Esophagus squamous epithelium (tissue), 5 donors: ENCODE data around the gene C1orf174. TPM values are rescaled to one million over a fixed set of nuclear protein-coding genes. Genes with fewer than 3 reads are reported as not detected.

Experiments used
- DNase-seq: peaks from one replicate; lab custom pipeline; 2025; lab: John Stamatoyannopoulos, UW
- H3K27ac ChIP-seq, 4 donors: fragments of 200-600 bp; sonication (generic); one replicate each; pipeline ENCODE4 v1.5.1; 2016 to 2019; ENCODE audit warnings: mild to moderate bottlenecking in 1 of 4
- H3K27me3 ChIP-seq, 4 donors: fragments of 200-600 bp; sonication (generic); 1 replicate in 3 of 4; 2 replicates in 1 of 4; pipeline versions ENCODE4 v1.5.1 to v1.6.0; 2017 to 2021; ENCODE audit warnings: antibody characterized with exemption in 1 of 4
- H3K36me3 ChIP-seq, 3 donors: fragments of 200-600 bp; sonication (generic); one replicate each; pipeline ENCODE4 v1.5.1; 2016 to 2019
- H3K4me1 ChIP-seq, 3 donors: fragments of 200-600 bp; sonication (generic); one replicate each; pipeline ENCODE4 v1.5.1; 2017 to 2019
- H3K4me3 ChIP-seq, 4 donors: fragments of 200-600 bp; sonication (generic); 1 replicate in 3 of 4; 2 replicates in 1 of 4; pipeline ENCODE4 v1.5.1; 2016 to 2019; ENCODE audit warnings: mild to moderate bottlenecking in 2 of 4, moderate library complexity in 1 of 4
- H3K9me3 ChIP-seq, 3 donors: fragments of 200-600 bp; sonication (generic); one replicate each; pipeline ENCODE4 v1.5.1; 2016 to 2019
- POLR2A ChIP-seq, 4 donors: fragments of 450-650 bp; IDR thresholded peaks; one replicate each; pipeline ENCODE4 v1.6.1; 2017; ENCODE audit warnings: antibody characterized with exemption in 4 of 4, mild to moderate bottlenecking in 4 of 4, moderate library complexity in 3 of 4
- WGBS, 2 donors: methylation state at CpG; one replicate each; pipeline ENCODE4 v1.1.5; 2018; 5-methylcytosine and 5-hydroxymethylcytosine counted together
- intact Hi-C: fragments of 100-400 bp; cut with DNase I; formaldehyde crosslinking; loops from one replicate; pipeline ENCODE4 v1.15.0; 2022
- total RNA-seq, 4 donors: library from RNA; depleted of rRNA; stranded (reverse); fragments of >200 nt; gene quantifications; one replicate each; pipeline ENCODE4 v1.1.0, GENCODE V29; 2016
- TF ChIP-seq, protein P1 (sequence below), 6 experiments: fragments of 450-650 bp in 4 of 6; fragments of 200-600 bp in 2 of 6; sonication (generic) in 2 of 6; IDR thresholded peaks; one replicate each; pipeline ENCODE4 v1.5.1; 2016 to 2019; ENCODE audit warnings: antibody characterized with exemption in 6 of 6, mild to moderate bottlenecking in 4 of 6, moderate library complexity in 4 of 6
- donor health status: DM: yes; HTN: yes; CAD: no.

C1orf174 gene
- total RNA-seq, 4 donors from 2014 or later, result 14.1 to 25.4 (median 23.9) TPM

DNA sequence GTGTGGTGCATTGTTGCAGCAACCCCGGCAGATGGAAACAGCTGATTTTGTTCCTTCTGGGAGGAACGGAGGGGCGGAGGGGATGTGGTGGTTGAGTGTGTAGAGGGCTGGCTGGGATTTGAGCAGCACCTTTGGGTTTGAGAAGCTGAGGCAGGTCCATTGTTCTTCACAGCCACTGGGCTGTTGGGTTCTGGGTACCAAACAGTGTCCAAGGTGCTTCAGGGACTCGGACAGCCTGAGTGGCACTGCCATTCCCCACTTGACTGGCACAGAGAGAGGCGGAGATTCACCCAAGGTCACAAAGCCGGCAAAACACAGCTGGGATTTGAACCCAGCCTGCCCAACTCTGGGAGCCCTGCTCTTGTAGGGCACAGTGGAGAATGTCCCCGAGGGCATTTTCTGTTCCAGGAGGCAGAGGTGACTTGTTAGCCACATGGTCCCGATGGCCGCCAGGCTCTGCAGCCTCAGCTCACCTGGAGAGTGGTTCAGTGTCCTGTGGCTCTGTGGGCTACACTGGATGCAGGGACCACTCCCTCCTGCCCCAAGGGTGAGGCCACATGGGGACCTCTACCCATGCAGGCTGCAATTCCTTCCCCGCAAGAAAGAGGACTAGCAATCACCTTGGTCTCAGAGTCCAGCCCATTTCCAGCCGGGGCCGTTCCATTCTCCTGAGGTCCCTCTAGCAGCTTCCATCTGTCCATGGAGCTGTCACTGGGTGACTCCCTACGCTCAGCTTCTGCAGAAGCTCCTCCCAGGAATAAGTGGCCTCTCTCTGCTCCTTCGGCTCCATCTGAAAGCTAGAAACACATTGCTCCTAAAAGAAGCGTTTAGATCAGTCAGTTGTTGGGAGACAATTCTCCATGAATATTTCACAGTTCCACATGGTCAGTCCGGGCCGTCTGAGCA, 31.2 kb upstream of the C1orf174 start:
- no peak overlapping the region for H3K27ac ChIP-seq
- WGBS, 2 donors, result 50 to 57% methylated on average over 4 to 10 of the region's 17 CpGs
- no peaks in the 10 kb centered on the region for H3K9me3 ChIP-seq
- H3K4me3 ChIP-seq, result no peak overlapping the region
- TF ChIP-seq, protein P1, sequence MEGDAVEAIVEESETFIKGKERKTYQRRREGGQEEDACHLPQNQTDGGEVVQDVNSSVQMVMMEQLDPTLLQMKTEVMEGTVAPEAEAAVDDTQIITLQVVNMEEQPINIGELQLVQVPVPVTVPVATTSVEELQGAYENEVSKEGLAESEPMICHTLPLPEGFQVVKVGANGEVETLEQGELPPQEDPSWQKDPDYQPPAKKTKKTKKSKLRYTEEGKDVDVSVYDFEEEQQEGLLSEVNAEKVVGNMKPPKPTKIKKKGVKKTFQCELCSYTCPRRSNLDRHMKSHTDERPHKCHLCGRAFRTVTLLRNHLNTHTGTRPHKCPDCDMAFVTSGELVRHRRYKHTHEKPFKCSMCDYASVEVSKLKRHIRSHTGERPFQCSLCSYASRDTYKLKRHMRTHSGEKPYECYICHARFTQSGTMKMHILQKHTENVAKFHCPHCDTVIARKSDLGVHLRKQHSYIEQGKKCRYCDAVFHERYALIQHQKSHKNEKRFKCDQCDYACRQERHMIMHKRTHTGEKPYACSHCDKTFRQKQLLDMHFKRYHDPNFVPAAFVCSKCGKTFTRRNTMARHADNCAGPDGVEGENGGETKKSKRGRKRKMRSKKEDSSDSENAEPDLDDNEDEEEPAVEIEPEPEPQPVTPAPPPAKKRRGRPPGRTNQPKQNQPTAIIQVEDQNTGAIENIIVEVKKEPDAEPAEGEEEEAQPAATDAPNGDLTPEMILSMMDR (IDR thresholded peaks at IDR 0.05), result no peak
- no peak for TF ChIP-seq POLR2A (IDR thresholded peaks at IDR 0.05)
- DNase-seq, result no peak
- intact Hi-C loops, result no loop called here
- peaks cover 0 to 26% (median 0%) of the 10 kb centered on the region in 4 donors for H3K27me3 ChIP-seq
- H3K36me3 ChIP-seq, result no peaks in the 10 kb centered on the region
- no peaks in the 10 kb centered on the region for H3K4me1 ChIP-seq

DNA sequence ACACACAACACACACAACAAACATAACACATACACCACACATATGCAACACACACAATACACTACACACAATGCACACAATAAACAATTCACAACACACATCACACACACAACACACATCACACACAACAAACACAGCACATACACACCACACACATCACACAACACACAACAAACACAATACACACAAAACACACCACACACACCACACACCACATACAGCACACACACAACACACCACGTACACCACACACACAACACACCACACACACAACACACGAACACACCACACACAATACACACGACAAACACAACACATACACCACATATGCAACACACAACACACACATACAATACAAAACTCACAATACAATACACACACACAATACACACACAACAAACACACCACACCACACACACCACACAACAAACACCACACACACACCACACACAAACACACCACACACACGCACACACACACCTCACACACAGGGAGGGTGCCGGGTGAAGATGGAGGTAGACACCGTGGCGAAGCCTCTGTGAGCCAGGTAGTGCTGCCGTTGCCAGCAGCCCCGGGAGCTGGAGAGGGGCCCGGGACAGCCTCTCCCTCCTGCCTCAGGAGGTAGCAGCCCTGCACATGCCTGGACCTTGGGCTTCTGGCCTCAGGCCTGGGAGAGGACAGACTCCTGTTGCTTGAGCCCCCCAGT, 30.4 kb upstream of the C1orf174 start:
- H3K4me3 ChIP-seq, result no peak overlapping the region
- H3K36me3 ChIP-seq, result no peaks in the 10 kb centered on the region
- no peak overlapping the region for H3K27ac ChIP-seq
- no peaks in the 10 kb centered on the region for H3K9me3 ChIP-seq
- TF ChIP-seq POLR2A (IDR thresholded peaks at IDR 0.05), result no peak
- TF ChIP-seq, protein P1 (IDR thresholded peaks at IDR 0.05), result no peak
- no peak for DNase-seq
- whole genome bisulfite sequencing, 2 donors, result 57 to 63% methylated on average over 4 to 7 of the region's 10 CpGs
- intact Hi-C loops, result no loop called here
- peaks cover 0 to 34% (median 0%) of the 10 kb centered on the region in 4 donors for H3K27me3 ChIP-seq
- H3K4me1 ChIP-seq, result no peaks in the 10 kb centered on the region

DNA sequence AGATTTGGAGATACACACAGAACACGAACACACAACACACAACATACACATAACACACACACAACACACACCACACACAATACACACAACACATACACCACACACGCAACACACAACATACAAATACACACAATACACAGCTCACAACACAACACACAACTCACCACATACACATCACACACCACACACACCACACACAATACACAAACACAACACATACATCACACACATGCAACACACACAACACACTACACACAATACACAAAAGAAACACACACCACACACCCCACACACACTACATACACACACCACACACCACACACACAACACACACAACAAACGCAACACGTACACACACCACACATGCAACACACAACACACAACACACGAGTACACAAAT, 29.1 kb upstream of the C1orf174 start:
- no peak for DNase-seq
- H3K4me3 ChIP-seq, result no peak overlapping the region
- intact Hi-C loops, result no loop called here
- H3K27me3 ChIP-seq, result peaks cover 0 to 47% (median 0%) of the 10 kb centered on the region in 4 donors
- 60 to 71% methylated on average over 4 to 5 of the region's 5 CpGs for WGBS, 2 donors
- H3K9me3 ChIP-seq, result no peaks in the 10 kb centered on the region
- no peaks in the 10 kb centered on the region for H3K36me3 ChIP-seq
- TF ChIP-seq, protein P1 (IDR thresholded peaks at IDR 0.05), result no peak
- TF ChIP-seq POLR2A (IDR thresholded peaks at IDR 0.05), result no peak
- no peaks in the 10 kb centered on the region for H3K4me1 ChIP-seq
- H3K27ac ChIP-seq, result no peak overlapping the region

DNA sequence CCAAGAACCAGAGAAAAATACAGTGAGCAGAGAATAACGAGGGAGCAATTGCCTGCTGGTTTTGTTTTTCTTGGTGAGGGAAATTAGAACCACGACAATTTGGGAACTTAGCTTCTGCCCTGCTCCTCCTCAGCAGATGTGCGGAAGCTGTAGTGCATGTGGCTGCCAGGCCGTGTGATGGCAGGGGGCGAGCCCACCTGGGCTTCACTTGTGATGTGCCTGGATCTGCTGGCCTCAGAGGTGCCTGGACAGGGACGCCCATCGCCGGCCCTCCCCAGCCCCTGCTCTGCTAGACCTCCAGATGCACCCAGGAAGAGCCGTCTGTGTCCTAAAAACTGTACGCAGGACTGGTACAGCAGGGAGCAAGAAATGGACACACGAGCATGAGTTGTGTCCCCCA, 28.5 kb upstream of the C1orf174 start:
- no peak for DNase-seq
- TF ChIP-seq, protein P1 (IDR thresholded peaks at IDR 0.05), result no peak
- no peak for TF ChIP-seq POLR2A (IDR thresholded peaks at IDR 0.05)

DNA sequence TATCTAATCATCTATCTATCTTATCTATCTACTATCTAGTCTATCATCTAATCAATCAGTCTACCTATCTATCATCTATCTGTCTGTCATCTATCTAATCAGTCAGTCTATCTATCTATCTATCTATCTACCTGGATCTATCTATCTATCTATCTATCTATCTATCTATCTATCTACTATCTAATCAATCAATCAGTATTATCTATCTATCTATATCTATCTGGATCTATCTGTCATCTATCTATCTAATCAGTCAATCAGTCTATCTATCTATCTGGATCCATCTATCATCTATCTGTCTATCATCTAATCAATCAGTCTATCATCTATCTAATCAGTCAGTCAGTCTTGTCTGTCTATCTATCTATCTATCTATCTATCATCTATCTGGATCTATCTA, 26.9 kb upstream of the C1orf174 start:
- Histone ChIP-seq H3K4me3 (no peak overlapping the region), H3K27ac (no peak overlapping the region), H3K27me3 (peaks cover 0 to 48% (median 0%) of the 10 kb centered on the region in 4 donors), H3K9me3 (no peaks in the 10 kb centered on the region), H3K4me1 (no peaks in the 10 kb centered on the region), H3K36me3 (no peaks in the 10 kb centered on the region)
- DNase-seq, result no peak
- no peak for TF ChIP-seq POLR2A (IDR thresholded peaks at IDR 0.05)
- TF ChIP-seq, protein P1 (IDR thresholded peaks at IDR 0.05), result no peak
- intact Hi-C loops, result no loop called here

More for the DNA sequence above, 28.5 kb upstream of the C1orf174 start:
- Histone ChIP-seq H3K4me1 (no peaks in the 10 kb centered on the region), H3K4me3 (no peak overlapping the region), H3K27ac (no peak overlapping the region), H3K27me3 (peaks cover 0 to 52% (median 0%) of the 10 kb centered on the region in 4 donors), H3K9me3 (no peaks in the 10 kb centered on the region), H3K36me3 (no peaks in the 10 kb centered on the region)
- intact Hi-C loops, result no loop called here
- 38 to 57% methylated on average over 2 to 5 of the region's 11 CpGs for WGBS, 2 donors
